HepG2 (cell line): ENCODE measurements around the gene IFITM10. TPM values are rescaled to one million over a fixed set of nuclear protein-coding genes. Genes with fewer than 3 reads are reported as not detected.

Experiments used
- ATAC-seq: fragments of 200-7000 bp; cut with Tn5 transposase; 3 replicates; pipeline ENCODE4 v1.9.1; 2020; ENCODE audit warnings: mild to moderate bottlenecking, moderate library complexity
- BruUV-seq: library from RNA; stranded (reverse); fragments of 400-500 nt; replicated peaks from 2 replicates; lab custom pipeline; 2021; lab: Mats Ljungman, UMichigan
- CTCF ChIA-PET: fragments of 300-600 bp; formaldehyde crosslinking; extraction: SDS; loops from one replicate; lab custom pipeline; 2021; ENCODE audit warnings: low total read pairs, inconsistent platforms, low intra/inter-chr PET ratio; lab: Yijun Ruan, JAX
- POLR2A ChIA-PET: fragments of 350-600 bp; sonication (Branson Sonifier 250); formaldehyde crosslinking; loops from one replicate; lab custom pipeline; 2020; ENCODE audit warnings: antibody characterized with exemption, inconsistent platforms; lab: Yijun Ruan, JAX
- DNase-seq: peaks from one replicate; pipeline ENCODE4 v3.0.0-alpha.2; 2015; ENCODE audit warnings: low spot score
- FAIRE-seq: peaks from 3 replicates; lab custom pipeline; 2011; peaks lifted over from hg19 to GRCh38; lab: Jason Lieb, UNC
- H2AFZ ChIP-seq: one replicate; pipeline ENCODE4 v1.6.1; 2011; ENCODE audit warnings: low read length, inconsistent platforms
- H3K27ac ChIP-seq: fragments of 300-600 bp; 3 replicates; pipeline ENCODE4 v1.8.0; 2011; ENCODE audit warnings: mixed run types, mild to moderate bottlenecking, mixed read lengths, low read length, inconsistent platforms; ENCODE audit not compliant: insufficient read depth; ENCODE audit errors: extremely low read length
- H3K27me3 ChIP-seq, 2 experiments: fragments of 200-600 bp in 1 of 2; 2 replicates in 1 of 2; 3 replicates in 1 of 2; pipeline versions ENCODE4 v1.6.0 to v1.8.0; 2011; ENCODE audit warnings: low read length in 2 of 2, mild to moderate bottlenecking in 2 of 2, moderate library complexity in 2 of 2, inconsistent platforms in 1 of 2; ENCODE audit not compliant: insufficient read depth in 2 of 2, control insufficient read depth in 1 of 2
- H3K36me3 ChIP-seq, 2 experiments: fragments of 200-600 bp in 1 of 2; replicated peaks in 1 of 2; 2 replicates in 1 of 2; 3 replicates in 1 of 2; pipeline versions ENCODE4 v1.5.1 to v1.8.0; 2011; ENCODE audit warnings: low read length in 2 of 2, inconsistent platforms in 1 of 2; ENCODE audit not compliant: insufficient read depth in 2 of 2, control insufficient read depth in 1 of 2
- H3K4me1 ChIP-seq: 2 replicates; pipeline ENCODE4 v1.5.1; 2012; ENCODE audit warnings: low read length, inconsistent platforms; ENCODE audit not compliant: insufficient read depth
- H3K4me2 ChIP-seq: 2 replicates; pipeline ENCODE4 v1.6.0; 2011; ENCODE audit warnings: low read depth, low read length, inconsistent platforms
- H3K4me3 ChIP-seq, 3 experiments: fragments of 200-600 bp in 1 of 3; sonication (generic), shearing (Covaris generic) in 1 of 3; replicated peaks in 1 of 3; 2 replicates each; pipeline ENCODE4 v1.5.1; 2011 to 2016; ENCODE audit warnings: low read length in 3 of 3, inconsistent platforms in 2 of 3, low read depth in 2 of 3, mild to moderate bottlenecking in 2 of 3, control low read depth in 1 of 3, mixed read lengths in 1 of 3; ENCODE audit not compliant: insufficient read depth in 1 of 3
- H3K79me2 ChIP-seq: one replicate; pipeline ENCODE4 v1.6.1; 2011; ENCODE audit warnings: low read length, inconsistent platforms; ENCODE audit not compliant: insufficient read depth
- H3K9ac ChIP-seq: 2 replicates; pipeline ENCODE4 v1.6.0; 2011; ENCODE audit warnings: mild to moderate bottlenecking, low read depth, low read length, inconsistent platforms; ENCODE audit not compliant: insufficient read depth
- H3K9me3 ChIP-seq: 2 replicates; pipeline ENCODE4 v1.5.1; 2012; ENCODE audit warnings: mild to moderate bottlenecking, low read length
- H4K20me1 ChIP-seq: 2 replicates; pipeline ENCODE4 v1.6.0; 2011; ENCODE audit warnings: inconsistent platforms, mild to moderate bottlenecking, low read length, moderate library complexity; ENCODE audit not compliant: insufficient read depth
- AGO2 ChIP-seq: fragments of 200-400 bp; formaldehyde crosslinking; optimal IDR thresholded peaks from 2 replicates; pipeline ENCODE3; 2017; ENCODE audit warnings: mild to moderate bottlenecking, low read depth, low read length, moderate library complexity
- ARNTL ChIP-seq: sonication (generic); formaldehyde crosslinking; IDR thresholded peaks from 2 replicates; pipeline ENCODE4 v1.4.0; 2020; ENCODE audit warnings: mild to moderate bottlenecking, missing genetic modification reagents
- HMGXB4 ChIP-seq, 2 experiments: sonication (generic) in 1 of 2; formaldehyde crosslinking in 1 of 2; IDR thresholded peaks; 2 replicates each; pipeline versions ENCODE4 v1.4.0 to v1.6.1; 2018 to 2020; ENCODE audit warnings: missing genetic modification reagents in 2 of 2, borderline replicate concordance in 1 of 2, low read depth in 1 of 2, mild to moderate bottlenecking in 1 of 2, missing biosample characterization in 1 of 2
- KMT2B ChIP-seq: IDR thresholded peaks from 2 replicates; pipeline ENCODE4 v1.6.1; 2016; ENCODE audit warnings: missing genetic modification reagents, missing compliant biosample characterization
- MEIS1 ChIP-seq: sonication (generic); formaldehyde crosslinking; IDR thresholded peaks from 2 replicates; pipeline ENCODE4 v1.9.0; 2021; ENCODE audit warnings: mild to moderate bottlenecking, missing genetic modification reagents, moderate library complexity, borderline replicate concordance
- RCOR2 ChIP-seq: IDR thresholded peaks from 2 replicates; pipeline ENCODE4 v1.6.1; 2016; ENCODE audit warnings: missing biosample characterization, missing genetic modification reagents
- ZNF335 ChIP-seq: sonication (generic); formaldehyde crosslinking; IDR thresholded peaks from 2 replicates; pipeline ENCODE4 v1.4.0; 2020; ENCODE audit warnings: missing genetic modification reagents
- ZNF687 ChIP-seq: sonication (generic); formaldehyde crosslinking; IDR thresholded peaks from 2 replicates; pipeline ENCODE4 v1.5.1; 2020; ENCODE audit warnings: mild to moderate bottlenecking, missing genetic modification reagents, moderate library complexity
- WGBS: methylation state at CpG from one replicate; pipeline ENCODE4 v1.1.6; 2017; ENCODE audit warnings: low lambda C conversion rate; 5-methylcytosine and 5-hydroxymethylcytosine counted together
- in situ Hi-C: cut with HindIII; loops from 2 replicates; pipeline ENCODE4 v1.10.0; 2017; ENCODE audit warnings: low pct_unique_long_range_greater_than_20kb; ENCODE audit not compliant: extremely low pct_ligation_motif_present
- intact Hi-C: fragments of 100-400 bp; cut with micrococcal nuclease; formaldehyde crosslinking; loops from one replicate; pipeline ENCODE4 v1.10.0; 2022; ENCODE audit not compliant: unreplicated experiment
- polyA plus RNA-seq, 8 experiments: library from polyadenylated mRNA; depleted of rRNA in 3 of 8; stranded (reverse) in 7 of 8; unstranded in 1 of 8; fragments of >200 nt; fragmentation: Illumina TruSeq in 4 of 8; extraction: Trizol in 4 of 8; gene quantifications; 2 replicates each; pipeline versions ENCODE4 v1.2.1 to v1.2.3, GENCODE V29; 2011 to 2016; ENCODE audit warnings: low read depth in 4 of 8, missing spikeins in 1 of 8, mixed read lengths in 1 of 8; ENCODE audit not compliant: insufficient read depth in 1 of 8
- total RNA-seq, 5 experiments: library from RNA; depleted of rRNA; stranded (reverse); fragments of >200 nt; fragmentation: Illumina TruSeq; extraction: Trizol; gene quantifications; 2 replicates each; pipeline ENCODE4 v1.2.3, GENCODE V29; 2016; ENCODE audit warnings: low read depth in 1 of 5
- TF ChIP-seq, protein P1 (sequence below): sonication (generic); formaldehyde crosslinking; conservative IDR thresholded peaks from 2 replicates; pipeline ENCODE4 v1.4.0; 2020; ENCODE audit warnings: missing genetic modification reagents
- TF ChIP-seq, protein P2 (sequence below): IDR thresholded peaks from 2 replicates; pipeline ENCODE4 v1.6.1; 2012; ENCODE audit warnings: low read depth, low read length, improper control_type of control experiment

IFITM10 gene
- total and polyA plus RNA-seq, 2 of the 13 experiments (the other 11 are each of a cell fraction or from before 2014, with no cell fraction given): 0.09 to 0.13 TPM

- no peak for FAIRE-seq
- H3K27me3 ChIP-seq: peaks cover 0 to 17% of the 10 kb centered on the region in 2 experiments; a peak in 4 of 5 replicates
- ChIA-PET CTCF (no interaction called here), POLR2A (no interaction called here)
- no peak overlapping the region for H3K9ac ChIP-seq
- H3K79me2 ChIP-seq: no peaks in the 10 kb centered on the region
- no peaks in the 10 kb centered on the region for H3K4me1 ChIP-seq
- intact Hi-C loops: no loop called here
- no peak overlapping the region for H3K4me2 ChIP-seq
- WGBS: 23% methylated on average over 7 of the region's 10 CpGs
- no peaks in the 10 kb centered on the region for H3K36me3 ChIP-seq
- no peaks in the 10 kb centered on the region for H3K9me3 ChIP-seq
- DNase-seq: no peak
- ATAC-seq: no peak
- BruUV-seq: no TSS peak
- no peaks in the 10 kb centered on the region for H4K20me1 ChIP-seq
- in situ Hi-C loops: no loop called here
- H2AFZ ChIP-seq: no peak overlapping the region
- no peak overlapping the region for H3K27ac ChIP-seq
- TF ChIP-seq ZNF687: no peak
- no peak for TF ChIP-seq MEIS1 (CRISPR knock-in tag)
- TF ChIP-seq KMT2B (CRISPR knock-in tag): no peak
- no peak for TF ChIP-seq ARNTL
- TF ChIP-seq, protein P1, sequence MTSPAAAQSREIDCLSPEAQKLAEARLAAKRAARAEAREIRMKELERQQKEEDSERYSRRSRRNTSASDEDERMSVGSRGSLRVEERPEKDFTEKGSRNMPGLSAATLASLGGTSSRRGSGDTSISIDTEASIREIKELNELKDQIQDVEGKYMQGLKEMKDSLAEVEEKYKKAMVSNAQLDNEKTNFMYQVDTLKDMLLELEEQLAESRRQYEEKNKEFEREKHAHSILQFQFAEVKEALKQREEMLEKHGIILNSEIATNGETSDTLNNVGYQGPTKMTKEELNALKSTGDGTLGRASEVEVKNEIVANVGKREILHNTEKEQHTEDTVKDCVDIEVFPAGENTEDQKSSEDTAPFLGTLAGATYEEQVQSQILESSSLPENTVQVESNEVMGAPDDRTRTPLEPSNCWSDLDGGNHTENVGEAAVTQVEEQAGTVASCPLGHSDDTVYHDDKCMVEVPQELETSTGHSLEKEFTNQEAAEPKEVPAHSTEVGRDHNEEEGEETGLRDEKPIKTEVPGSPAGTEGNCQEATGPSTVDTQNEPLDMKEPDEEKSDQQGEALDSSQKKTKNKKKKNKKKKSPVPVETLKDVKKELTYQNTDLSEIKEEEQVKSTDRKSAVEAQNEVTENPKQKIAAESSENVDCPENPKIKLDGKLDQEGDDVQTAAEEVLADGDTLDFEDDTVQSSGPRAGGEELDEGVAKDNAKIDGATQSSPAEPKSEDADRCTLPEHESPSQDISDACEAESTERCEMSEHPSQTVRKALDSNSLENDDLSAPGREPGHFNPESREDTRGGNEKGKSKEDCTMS (CRISPR knock-in tag): no peak
- no peak for TF ChIP-seq ZNF335 (CRISPR knock-in tag)
- no peak for TF ChIP-seq RCOR2 (CRISPR knock-in tag)
- TF ChIP-seq, protein P2, sequence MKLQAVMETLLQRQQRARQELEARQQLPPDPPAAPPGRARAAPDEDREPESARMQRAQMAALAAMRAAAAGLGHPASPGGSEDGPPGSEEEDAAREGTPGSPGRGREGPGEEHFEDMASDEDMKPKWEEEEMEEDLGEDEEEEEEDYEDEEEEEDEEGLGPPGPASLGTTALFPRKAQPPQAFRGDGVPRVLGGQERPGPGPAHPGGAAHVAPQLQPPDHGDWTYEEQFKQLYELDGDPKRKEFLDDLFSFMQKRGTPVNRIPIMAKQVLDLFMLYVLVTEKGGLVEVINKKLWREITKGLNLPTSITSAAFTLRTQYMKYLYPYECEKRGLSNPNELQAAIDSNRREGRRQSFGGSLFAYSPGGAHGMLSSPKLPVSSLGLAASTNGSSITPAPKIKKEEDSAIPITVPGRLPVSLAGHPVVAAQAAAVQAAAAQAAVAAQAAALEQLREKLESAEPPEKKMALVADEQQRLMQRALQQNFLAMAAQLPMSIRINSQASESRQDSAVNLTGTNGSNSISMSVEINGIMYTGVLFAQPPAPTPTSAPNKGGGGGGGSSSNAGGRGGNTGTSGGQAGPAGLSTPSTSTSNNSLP: no peak
- TF ChIP-seq HMGXB4 (CRISPR knock-in tag; IDR thresholded peaks at IDR 0.05; ENCODE audit: borderline replicate concordance in 1 of 2, low read depth in 1 of 2): no peak
- TF ChIP-seq AGO2: no peak
- TF ChIP-seq, all 625 proteins: peak for 0
- H3K4me3 ChIP-seq: no peak overlapping the region
Measured at GRCh38 chr11:1701091-1701807, 49.1 kb downstream of the IFITM10 start.
